GM18867 (cell line): Measurements from ENCODE around the gene ANKRD45.
"Not testable (repeated sequence)": the region's sequence is repeated elsewhere in the genome, so short reads cannot be mapped to it uniquely, and the experiment has no call there.

ENCODE experiments used
- ATAC-seq: cut with Tn5 transposase; IDR thresholded peaks from one replicate; pipeline ENCODE4 v1.9.1; 2021; ENCODE audit warnings: mild to moderate bottlenecking, moderate library complexity; ENCODE audit not compliant: unreplicated experiment

ANKRD45 gene

GRCh38 chr1:173646656-173647055 lies 23.0 kb downstream of the ANKRD45 start:
- no peak for ATAC-seq

- ATAC-seq = not testable (repeated sequence)
These were observed 27.1 kb downstream of the ANKRD45 start for GRCh38 chr1:173642450-173643139.

- no peak for ATAC-seq
These were observed 30.5 kb downstream of the ANKRD45 start for GRCh38 chr1:173639102-173639501.

GRCh38 chr1:173638043-173639021 lies 31.3 kb downstream of the ANKRD45 start:
- no peak for ATAC-seq

GRCh38 chr1:173637236-173638042 lies 32.2 kb downstream of the ANKRD45 start:
- not testable (repeated sequence) for ATAC-seq

DNA sequence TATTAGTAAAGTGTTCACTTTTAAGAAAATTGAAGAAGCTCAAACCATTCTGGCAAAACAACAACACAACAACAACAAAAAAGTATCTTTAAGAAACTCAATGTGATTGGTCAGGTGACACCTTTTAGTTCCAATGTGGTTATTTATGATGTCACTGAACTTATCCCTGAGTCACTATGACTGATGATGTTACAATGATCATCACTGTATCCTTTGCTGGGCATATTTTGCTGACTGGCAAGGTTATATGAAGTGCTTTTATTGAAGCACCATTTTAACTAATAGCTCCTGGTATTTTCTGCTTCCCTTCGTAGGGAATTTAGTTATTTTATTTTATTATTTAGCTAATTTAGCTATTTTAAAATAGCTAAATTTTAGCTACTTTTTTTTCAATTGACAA lies 34.5 kb downstream of the ANKRD45 start, which contains the start of gene TEX50:
TEX50 (plus strand) TSS at position 223 of the 400 bp plus-strand sequence. CDS start 184 bp downstream, outside the sequence.
- no peak for ATAC-seq

- no peak for ATAC-seq
These were observed 40.8 kb downstream of the ANKRD45 start for GRCh38 chr1:173628888-173629287.

DNA sequence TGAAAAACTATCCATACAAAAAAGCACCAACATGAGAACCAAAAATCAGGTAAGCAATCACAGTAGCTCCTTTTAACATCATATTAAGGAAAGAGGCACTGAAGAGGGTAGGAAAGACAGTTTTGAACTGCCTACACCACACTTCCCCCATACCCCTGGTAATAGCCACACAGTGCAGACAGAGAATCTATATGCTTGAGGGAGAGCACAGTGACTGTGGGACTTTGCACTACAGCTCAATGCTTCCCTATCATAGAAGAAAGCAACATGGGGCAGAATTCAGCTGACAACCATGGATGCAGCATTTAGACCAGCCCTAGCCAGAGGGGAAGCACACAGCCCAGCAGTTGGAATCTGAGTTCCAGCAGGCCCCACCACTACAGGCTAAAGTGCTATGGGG lies 42.4 kb downstream of the ANKRD45 start:
- no peak for ATAC-seq

DNA sequence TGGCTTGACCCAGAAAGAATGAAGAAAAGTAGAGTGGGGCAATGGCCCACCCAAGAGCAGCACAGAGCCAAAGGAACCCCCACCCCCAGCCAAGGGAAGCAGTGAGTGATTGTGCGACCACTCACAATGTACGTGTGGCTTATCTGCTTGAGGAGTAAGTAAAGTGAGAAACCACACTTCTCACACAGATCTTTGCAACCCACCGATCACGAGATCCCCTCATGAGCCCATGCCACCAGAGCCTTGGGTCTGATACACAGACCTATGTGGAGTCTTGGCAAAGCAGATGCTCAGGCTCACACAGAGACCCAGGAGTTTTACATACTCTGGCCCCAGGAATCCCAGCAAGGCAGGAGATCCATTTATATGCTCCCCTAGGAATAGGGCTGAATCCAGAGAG lies 52.8 kb downstream of the ANKRD45 start:
- no peak for ATAC-seq

DNA sequence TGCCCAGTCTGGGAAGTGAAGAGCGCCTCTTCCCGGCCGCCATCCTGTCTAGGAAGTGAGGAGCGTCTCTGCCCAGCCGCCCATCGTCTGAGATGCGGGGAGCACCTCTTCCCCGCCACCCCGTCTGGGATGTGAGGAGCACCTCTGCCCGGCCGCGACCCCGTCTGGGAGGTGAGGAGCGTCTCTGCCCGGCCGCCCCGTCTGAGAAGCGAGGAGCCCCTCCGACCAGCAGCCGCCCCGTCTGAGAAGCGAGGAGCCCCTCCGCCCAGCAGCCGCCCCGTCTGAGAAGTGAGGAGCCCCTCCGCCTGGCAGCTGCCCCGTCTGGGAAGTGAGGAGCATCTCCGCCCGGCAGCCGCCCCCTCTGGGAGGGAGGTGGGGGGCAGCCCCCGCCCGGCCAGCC lies 56.6 kb downstream of the ANKRD45 start:
- not testable (repeated sequence) for ATAC-seq

GRCh38 chr1:173608503-173609216 lies 61.0 kb downstream of the ANKRD45 start:
- ATAC-seq = no peak

DNA sequence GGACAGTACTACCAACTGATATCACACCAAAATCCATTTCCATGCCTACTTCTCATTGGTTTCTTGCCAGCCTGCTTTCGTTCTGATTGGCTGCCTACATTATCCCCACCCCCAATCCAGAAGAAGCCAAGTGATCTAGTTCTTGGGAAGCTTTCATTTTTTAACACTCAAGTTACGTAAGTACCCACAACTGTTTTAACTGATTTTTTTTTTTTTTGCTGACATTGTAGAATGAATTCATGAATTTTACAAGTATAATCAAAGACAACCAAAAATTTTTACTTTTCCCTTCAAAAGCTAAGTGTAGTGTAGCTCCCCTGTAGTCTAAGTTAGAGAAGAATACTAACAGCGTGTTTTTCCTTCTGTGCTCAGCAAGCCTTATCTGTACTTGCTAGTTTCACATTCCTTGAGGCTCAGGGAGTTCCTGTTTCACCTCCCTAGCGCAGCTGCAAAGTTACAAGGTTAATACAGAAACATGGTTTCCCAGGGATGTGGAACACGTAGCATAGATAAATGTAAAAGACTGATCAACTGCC lies 66.5 kb downstream of the ANKRD45 start, which contains the start of gene SLC9C2:
SLC9C2 (minus strand) TSS at position 17 of the 536 bp plus-strand sequence. CDS start 1,296 bp downstream, outside the sequence.
- ATAC-seq = no peak

- no peak for ATAC-seq
These were observed 68.1 kb downstream of the ANKRD45 start for GRCh38 chr1:173601588-173601987.

DNA sequence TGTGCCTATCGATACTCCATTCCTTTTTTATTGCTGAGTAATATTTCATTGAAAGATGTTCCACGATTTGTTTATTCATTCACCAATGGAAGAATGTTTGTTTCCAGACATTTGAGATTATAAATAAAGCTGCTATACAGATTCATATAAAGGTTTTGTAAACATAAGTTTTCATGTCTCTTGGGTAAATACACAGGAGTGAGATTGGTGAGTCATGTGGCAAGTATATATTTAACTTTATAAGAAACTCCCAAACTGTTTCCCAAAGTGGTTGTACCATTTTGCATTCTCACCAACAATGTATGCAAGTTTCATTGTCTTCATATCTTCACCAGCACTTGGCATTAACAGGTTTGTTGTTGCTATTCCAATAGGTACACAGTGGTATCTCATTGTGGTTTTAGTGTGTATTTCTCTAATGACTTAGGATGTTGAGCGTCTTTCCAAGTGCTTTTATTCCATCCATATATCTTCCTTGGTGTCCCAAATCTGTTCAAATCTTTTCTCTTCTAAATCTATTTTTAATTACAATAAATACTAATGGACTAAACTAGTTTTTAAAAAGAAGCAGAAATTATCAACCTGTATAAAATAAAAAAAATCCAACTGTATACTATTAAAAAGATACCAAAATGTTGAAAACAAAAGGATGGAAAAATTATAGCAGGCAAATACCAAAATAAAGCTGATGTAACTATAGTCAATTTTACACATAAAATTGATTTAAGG lies 73.4 kb downstream of the ANKRD45 start:
- no peak for ATAC-seq

- ATAC-seq = not testable (repeated sequence)
These were observed 78.5 kb downstream of the ANKRD45 start for GRCh38 chr1:173591138-173591537.

GRCh38 chr1:173590557-173590956 lies 79.1 kb downstream of the ANKRD45 start:
- ATAC-seq = no peak

- no peak for ATAC-seq
These were observed 88.1 kb downstream of the ANKRD45 start for GRCh38 chr1:173581383-173582079.

GRCh38 chr1:173580658-173581057 lies 89.0 kb downstream of the ANKRD45 start:
- no peak for ATAC-seq

DNA sequence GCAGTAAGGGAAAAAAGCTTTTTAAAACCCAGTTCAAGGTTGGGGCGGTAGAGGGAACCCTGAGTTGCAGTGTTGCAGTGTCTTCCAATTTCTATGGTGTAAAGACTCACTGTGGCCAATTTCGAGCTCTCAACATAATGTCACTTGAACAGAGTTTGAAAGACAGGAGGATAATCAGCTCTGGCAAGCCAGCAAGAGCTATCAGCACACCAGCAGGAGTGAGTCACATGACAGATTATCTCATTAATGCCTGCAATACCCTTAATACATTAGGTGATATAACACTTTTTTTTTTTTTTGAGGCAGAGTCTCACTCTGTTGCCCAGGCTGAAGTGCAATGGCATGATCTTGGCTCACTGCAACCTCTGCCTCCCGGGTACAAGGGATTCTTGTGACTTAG lies 89.6 kb downstream of the ANKRD45 start:
- no peak for ATAC-seq
